Measurements from ENCODE around the gene CD19. TPM values are rescaled to one million over a fixed set of nuclear protein-coding genes. Genes with fewer than 3 reads are reported as not detected.

Gene CD19
- total RNA-seq, 1 experiment from 2014 or later = not detected

DNA sequence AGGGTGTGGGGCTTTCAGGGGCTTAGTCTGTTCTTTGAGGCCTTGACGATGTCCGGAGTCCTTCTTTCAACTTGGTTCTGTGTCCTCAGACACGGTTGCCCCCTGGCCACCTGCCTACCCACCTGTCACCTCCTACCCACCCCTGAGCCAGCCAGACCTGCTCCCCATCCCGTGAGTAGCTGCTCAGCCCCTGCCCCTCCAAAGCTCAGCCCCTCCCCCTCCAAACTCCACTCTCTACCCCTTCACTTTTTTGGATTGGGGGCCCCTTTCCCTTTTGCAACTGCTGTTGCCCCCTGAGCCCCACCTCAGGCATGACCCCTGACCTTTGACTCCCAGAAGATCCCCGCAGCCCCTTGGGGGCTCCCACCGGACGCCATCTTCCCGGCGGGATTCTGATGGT is 54.3 kb downstream of the CD19 start:
- DNase-seq (ENCODE audit: low read depth, low spot score) = no peak
- in situ Hi-C loops (cut with HindIII; ENCODE audit: low pct_unique_long_range_greater_than_20kb, low sequenced_read_pairs) = no loop called here

DNA sequence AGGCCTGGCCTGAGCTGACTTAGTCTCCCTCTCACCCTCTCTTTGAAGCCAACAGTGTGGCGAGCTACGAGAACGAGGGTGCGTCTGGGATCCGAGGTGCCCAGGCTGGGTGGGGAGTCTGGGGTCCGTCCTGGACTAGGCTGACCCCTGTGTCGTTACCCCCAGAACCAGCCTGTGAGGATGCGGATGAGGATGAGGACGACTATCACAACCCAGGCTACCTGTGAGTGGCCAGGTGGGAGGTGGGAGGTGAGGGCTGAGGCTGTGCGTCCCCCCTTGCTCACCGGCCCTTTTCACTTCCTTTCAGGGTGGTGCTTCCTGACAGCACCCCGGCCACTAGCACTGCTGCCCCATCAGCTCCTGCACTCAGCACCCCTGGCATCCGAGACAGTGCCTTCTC is 54.7 kb downstream of the CD19 start:
- DNase-seq (ENCODE audit: low read depth, low spot score) = no peak
- in situ Hi-C loops (cut with HindIII; ENCODE audit: low pct_unique_long_range_greater_than_20kb, low sequenced_read_pairs) = no loop called here

DNA sequence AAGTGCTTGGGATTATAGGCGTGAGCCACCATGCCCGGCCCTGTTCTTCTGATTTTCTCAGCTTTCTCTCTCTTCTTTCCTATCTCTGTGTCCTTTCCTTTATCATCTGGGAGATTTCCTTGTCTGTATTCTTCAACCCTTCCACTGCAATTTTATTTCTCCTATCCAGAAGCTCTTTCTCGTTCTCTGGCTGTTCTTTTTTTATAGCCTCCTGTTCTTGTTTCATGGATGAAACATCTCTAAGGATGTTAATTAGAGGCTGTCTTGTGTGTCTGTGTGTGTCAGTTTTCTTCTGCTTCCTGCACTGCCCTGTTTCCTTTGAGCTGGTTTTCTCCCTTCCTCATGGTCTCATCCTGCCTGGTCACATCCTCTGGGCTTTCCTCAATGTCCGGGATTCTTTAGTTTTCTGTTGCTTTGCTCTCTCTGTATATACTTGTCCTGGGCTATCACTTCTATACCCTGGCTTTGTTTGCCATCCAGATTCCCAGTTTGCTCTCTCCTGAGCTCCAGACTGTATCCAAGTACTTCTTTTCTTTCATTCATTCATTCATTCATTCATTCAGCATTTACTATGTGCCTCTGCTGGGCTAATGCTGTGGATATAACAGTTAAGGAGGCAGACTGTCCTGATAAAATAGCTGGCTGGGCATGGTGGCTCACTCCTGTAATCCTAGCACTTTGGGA is 55.5 kb downstream of the CD19 start:
- DNase-seq (ENCODE audit: low read depth, low spot score) = no peak
- in situ Hi-C loops (cut with HindIII; ENCODE audit: low pct_unique_long_range_greater_than_20kb, low sequenced_read_pairs) = no loop called here

Other genes with a start within 250 kb of the CD19 start
- gene EIF3C, start 220.5 kb upstream of the CD19 start, total RNA-seq (2014; rRNA removed; shearing (Covaris generic)) = 186 and 197 TPM in 2 replicates
- gene NPIPB9, start 180.2 kb upstream of the CD19 start, total RNA-seq (2014; rRNA removed; shearing (Covaris generic)) = 0.16 and 1.9 TPM in 2 replicates
- gene ATXN2L, start 109.0 kb upstream of the CD19 start, total RNA-seq (2014; rRNA removed; shearing (Covaris generic)) = 30.9 and 36.4 TPM in 2 replicates
- 191 and 198 TPM in 2 replicates for gene TUFM, start 85.6 kb upstream of the CD19 start, total RNA-seq (2014; rRNA removed; shearing (Covaris generic))
- gene SH2B1, start 68.1 kb upstream of the CD19 start, total RNA-seq (2014; rRNA removed; shearing (Covaris generic)) = 10.1 and 10.4 TPM in 2 replicates
- gene ATP2A1, start 53.5 kb upstream of the CD19 start, total RNA-seq (2014; rRNA removed; shearing (Covaris generic)) = not detected in 2 replicates
- gene RABEP2, start 6.7 kb upstream of the CD19 start, total RNA-seq (2014; rRNA removed; shearing (Covaris generic)) = 10.3 and 11.9 TPM in 2 replicates
- 11.5 and 13.7 TPM in 2 replicates for gene NFATC2IP, start 19.0 kb downstream of the CD19 start, total RNA-seq (2014; rRNA removed; shearing (Covaris generic))
- 48.1 and 64.2 TPM in 2 replicates for gene SPNS1, start 42.8 kb downstream of the CD19 start, total RNA-seq (2014; rRNA removed; shearing (Covaris generic))
- 0.24 and 0.77 TPM in 2 replicates for gene LAT, start 53.1 kb downstream of the CD19 start, total RNA-seq (2014; rRNA removed; shearing (Covaris generic))

All from SK-MEL-5 (cell line).